Raji (cell line): ENCODE data around the gene NR1I3.
A peak's percentile ranks its signal among the peaks of the same experiment; 100 is the strongest.

Source experiments
- POLR2A ChIP-seq: IDR thresholded peaks from 2 replicates; pipeline ENCODE4 v1.6.1; 2011; ENCODE audit warnings: low read depth, low read length, control low read depth; ENCODE audit not compliant: insufficient read depth

The NR1I3 gene

GRCh38 chr1:161207173-161207572 lies 30.8 kb downstream of the NR1I3 start:
- TF ChIP-seq POLR2A: no peak

GRCh38 chr1:161206411-161207140 lies 31.4 kb downstream of the NR1I3 start:
- no peak for TF ChIP-seq POLR2A

- peak; percentile 85 for TF ChIP-seq POLR2A
Observed at GRCh38 chr1:161201836-161202712, 35.9 kb downstream of the NR1I3 start, which contains the start of gene NDUFS2. Gene NDUFS2 (plus strand): TSS chr1:161202367. CDS start chr1:161202386, 19 bp downstream.

GRCh38 chr1:161200992-161201835 lies 36.8 kb downstream of the NR1I3 start:
- TF ChIP-seq POLR2A: no peak

GRCh38 chr1:161200421-161200991 lies 37.5 kb downstream of the NR1I3 start:
- TF ChIP-seq POLR2A: no peak

- no peak for TF ChIP-seq POLR2A
Observed at GRCh38 chr1:161199506-161200139, 38.4 kb downstream of the NR1I3 start.

- TF ChIP-seq POLR2A: no peak
Observed at GRCh38 chr1:161198897-161199431, 39.0 kb downstream of the NR1I3 start, which contains the start of gene ADAMTS4. Gene ADAMTS4 (minus strand): TSS chr1:161199054. CDS start chr1:161198627, 427 bp downstream.

- TF ChIP-seq POLR2A: no peak
Observed at GRCh38 chr1:161198194-161198896, 39.7 kb downstream of the NR1I3 start.

- no peak for TF ChIP-seq POLR2A
Observed at GRCh38 chr1:161197560-161198193, 40.3 kb downstream of the NR1I3 start.

GRCh38 chr1:161196521-161197451 lies 41.2 kb downstream of the NR1I3 start:
- TF ChIP-seq POLR2A: no peak

GRCh38 chr1:161196111-161196510 lies 41.9 kb downstream of the NR1I3 start:
- TF ChIP-seq POLR2A: no peak

- no peak for TF ChIP-seq POLR2A
Observed at GRCh38 chr1:161195171-161195570, 42.8 kb downstream of the NR1I3 start.
